ENCODE data around the gene NOC4L.

The NOC4L gene

GRCh38 chr12:132103542-132104308 lies 40.5 kb upstream of the NOC4L start:
- no peak for TF ChIP-seq CTCF (IDR thresholded peaks at IDR 0.05; ENCODE audit: borderline replicate concordance, insufficient read depth, low read depth, low read length)

GRCh38 chr12:132105467-132105866 lies 38.8 kb upstream of the NOC4L start:
- no peak for TF ChIP-seq CTCF (IDR thresholded peaks at IDR 0.05; ENCODE audit: borderline replicate concordance, insufficient read depth, low read depth, low read length)
- no peak overlapping the region for H3K4me3 ChIP-seq (ENCODE audit: low read depth, low read length)

More at GRCh38 chr12:132103542-132104308, 40.5 kb upstream of the NOC4L start:
- no peak overlapping the region for H3K4me3 ChIP-seq (ENCODE audit: low read depth, low read length)

- no peak overlapping the region for H3K4me3 ChIP-seq (ENCODE audit: low read depth, low read length)
- no peak for TF ChIP-seq CTCF (IDR thresholded peaks at IDR 0.05; ENCODE audit: borderline replicate concordance, insufficient read depth, low read depth, low read length)
These were observed 37.3 kb upstream of the NOC4L start for GRCh38 chr12:132106921-132107320.

GRCh38 chr12:132108211-132108832 lies 35.9 kb upstream of the NOC4L start:
- H3K4me3 ChIP-seq (ENCODE audit: low read depth, low read length) = no peak overlapping the region
- TF ChIP-seq CTCF (IDR thresholded peaks at IDR 0.05; ENCODE audit: borderline replicate concordance, insufficient read depth, low read depth, low read length) = no peak

- no peak for TF ChIP-seq CTCF (IDR thresholded peaks at IDR 0.05; ENCODE audit: borderline replicate concordance, insufficient read depth, low read depth, low read length)
- no peak overlapping the region for H3K4me3 ChIP-seq (ENCODE audit: low read depth, low read length)
These were observed 34.5 kb upstream of the NOC4L start for GRCh38 chr12:132109741-132110140.

GRCh38 chr12:132110677-132111076 lies 33.6 kb upstream of the NOC4L start:
- no peak overlapping the region for H3K4me3 ChIP-seq (ENCODE audit: low read depth, low read length)
- TF ChIP-seq CTCF (IDR thresholded peaks at IDR 0.05; ENCODE audit: borderline replicate concordance, insufficient read depth, low read depth, low read length) = no peak
